ENCODE data around the gene SNURF.
A peak's percentile ranks its signal among the peaks of the same experiment; 100 is the strongest.
"Not testable (repeated sequence)": the region's sequence is repeated elsewhere in the genome, so short reads cannot be mapped to it uniquely, and the experiment has no call there.

The SNURF gene, protein sequence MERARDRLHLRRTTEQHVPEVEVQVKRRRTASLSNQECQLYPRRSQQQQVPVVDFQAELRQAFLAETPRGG

GRCh38 chr15:24954783-24955530 is at the start of gene SNURF, which contains the start of gene SNRPN:
Gene SNURF (plus strand): TSS chr15:24954987. CDS start chr15:24955049, 62 bp downstream.
Gene SNRPN (plus strand): TSS chr15:24954987. CDS start chr15:24974454, 19,467 bp downstream.
- Histone ChIP-seq H3K4me3 (ENCODE audit: low read depth in 1 of 2, low read length in 1 of 2) (peak within 1 kb of the TSS; percentile 32 to 54), H3K4me1 (ENCODE audit: control insufficient read depth in 1 of 2, insufficient read depth in 1 of 2, low read depth in 1 of 2, low read length in 1 of 2) (peaks cover 0 to 3% of the 10 kb centered on the region in 2 experiments), H3K27ac (no peak within 1 kb of the TSS), H3K27me3 (peaks cover 46% of the 10 kb centered on the region), H3K36me3 (no peaks in the 10 kb centered on the region), H3K9me3 (no peaks in the 10 kb centered on the region)
- TF ChIP-seq, protein P1, sequence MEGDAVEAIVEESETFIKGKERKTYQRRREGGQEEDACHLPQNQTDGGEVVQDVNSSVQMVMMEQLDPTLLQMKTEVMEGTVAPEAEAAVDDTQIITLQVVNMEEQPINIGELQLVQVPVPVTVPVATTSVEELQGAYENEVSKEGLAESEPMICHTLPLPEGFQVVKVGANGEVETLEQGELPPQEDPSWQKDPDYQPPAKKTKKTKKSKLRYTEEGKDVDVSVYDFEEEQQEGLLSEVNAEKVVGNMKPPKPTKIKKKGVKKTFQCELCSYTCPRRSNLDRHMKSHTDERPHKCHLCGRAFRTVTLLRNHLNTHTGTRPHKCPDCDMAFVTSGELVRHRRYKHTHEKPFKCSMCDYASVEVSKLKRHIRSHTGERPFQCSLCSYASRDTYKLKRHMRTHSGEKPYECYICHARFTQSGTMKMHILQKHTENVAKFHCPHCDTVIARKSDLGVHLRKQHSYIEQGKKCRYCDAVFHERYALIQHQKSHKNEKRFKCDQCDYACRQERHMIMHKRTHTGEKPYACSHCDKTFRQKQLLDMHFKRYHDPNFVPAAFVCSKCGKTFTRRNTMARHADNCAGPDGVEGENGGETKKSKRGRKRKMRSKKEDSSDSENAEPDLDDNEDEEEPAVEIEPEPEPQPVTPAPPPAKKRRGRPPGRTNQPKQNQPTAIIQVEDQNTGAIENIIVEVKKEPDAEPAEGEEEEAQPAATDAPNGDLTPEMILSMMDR (IDR thresholded peaks at IDR 0.05), result no peak

- H3K27ac ChIP-seq, result no peak overlapping the region
- no peaks in the 10 kb centered on the region for H3K4me1 ChIP-seq (ENCODE audit: control insufficient read depth in 1 of 2, insufficient read depth in 1 of 2, low read depth in 1 of 2, low read length in 1 of 2)
- H3K27me3 ChIP-seq, result no peaks in the 10 kb centered on the region
- no peaks in the 10 kb centered on the region for H3K36me3 ChIP-seq
- no peak overlapping the region for H3K4me3 ChIP-seq (ENCODE audit: low read depth in 1 of 2, low read length in 1 of 2)
- TF ChIP-seq, protein P1 (IDR thresholded peaks at IDR 0.05), result no peak
- H3K9me3 ChIP-seq, result no peaks in the 10 kb centered on the region
Measured at GRCh38 chr15:24916305-24917009, 38.3 kb upstream of the SNURF start.

DNA sequence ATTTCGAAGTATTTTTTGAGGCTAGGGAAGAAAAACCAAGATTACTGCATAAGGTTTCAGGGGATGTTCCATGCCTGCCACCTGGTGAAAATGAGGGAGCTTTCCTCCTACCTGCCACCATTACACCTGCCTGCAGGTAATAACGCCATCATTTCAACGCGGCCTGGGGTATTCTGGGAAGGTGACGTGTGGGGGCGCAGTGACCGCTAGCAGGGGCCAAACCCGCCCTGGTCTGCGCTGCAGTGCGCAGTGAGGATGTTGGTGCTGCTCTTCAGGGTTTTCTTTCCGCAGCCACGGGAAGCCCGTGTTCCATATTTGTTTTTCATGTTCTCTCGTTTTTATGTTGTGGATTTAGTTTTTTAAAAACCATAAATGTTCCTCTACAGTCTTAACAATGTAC is 37.4 kb upstream of the SNURF start:
- no peaks in the 10 kb centered on the region for H3K36me3 ChIP-seq
- TF ChIP-seq, protein P1 (IDR thresholded peaks at IDR 0.05), result no peak
- no peak overlapping the region for H3K27ac ChIP-seq
- H3K4me3 ChIP-seq (ENCODE audit: low read depth in 1 of 2, low read length in 1 of 2), result no peak overlapping the region
- no peaks in the 10 kb centered on the region for H3K4me1 ChIP-seq (ENCODE audit: control insufficient read depth in 1 of 2, insufficient read depth in 1 of 2, low read depth in 1 of 2, low read length in 1 of 2)
- H3K9me3 ChIP-seq, result no peaks in the 10 kb centered on the region
- H3K27me3 ChIP-seq, result no peaks in the 10 kb centered on the region

- Histone ChIP-seq H3K4me3 (ENCODE audit: low read depth in 1 of 2, low read length in 1 of 2) (no peak overlapping the region), H3K27ac (no peak overlapping the region), H3K9me3 (no peaks in the 10 kb centered on the region), H3K36me3 (no peaks in the 10 kb centered on the region), H3K4me1 (ENCODE audit: control insufficient read depth in 1 of 2, insufficient read depth in 1 of 2, low read depth in 1 of 2, low read length in 1 of 2) (no peaks in the 10 kb centered on the region), H3K27me3 (no peaks in the 10 kb centered on the region)
- TF ChIP-seq, protein P1 (IDR thresholded peaks at IDR 0.05), result no peak
Measured at GRCh38 chr15:24919446-24919845, 35.3 kb upstream of the SNURF start.

DNA sequence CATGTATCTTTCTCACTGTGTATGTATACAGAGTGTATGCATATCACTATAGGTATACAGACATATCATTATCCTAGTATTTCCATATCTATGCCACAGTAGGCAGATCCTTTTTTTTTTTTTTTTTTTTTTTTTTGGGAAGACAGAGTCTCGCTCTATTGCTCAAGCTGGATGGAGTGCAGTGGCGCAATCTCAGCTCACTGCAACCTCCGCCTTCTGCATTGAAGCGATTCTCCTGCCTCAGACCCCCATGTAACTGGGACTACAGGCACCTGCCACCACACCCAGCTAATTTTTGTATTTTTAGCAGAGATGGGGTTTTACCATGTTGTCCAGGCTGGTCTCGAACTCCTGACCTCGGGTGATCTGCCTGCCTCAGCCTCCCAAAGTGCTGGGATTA is 32.0 kb upstream of the SNURF start:
- not testable (repeated sequence) for H3K27ac ChIP-seq; H3K4me3 ChIP-seq (ENCODE audit: low read depth in 1 of 2, low read length in 1 of 2); H3K36me3 ChIP-seq; H3K27me3 ChIP-seq; H3K4me1 ChIP-seq (ENCODE audit: control insufficient read depth in 1 of 2, insufficient read depth in 1 of 2, low read depth in 1 of 2, low read length in 1 of 2); H3K9me3 ChIP-seq

DNA sequence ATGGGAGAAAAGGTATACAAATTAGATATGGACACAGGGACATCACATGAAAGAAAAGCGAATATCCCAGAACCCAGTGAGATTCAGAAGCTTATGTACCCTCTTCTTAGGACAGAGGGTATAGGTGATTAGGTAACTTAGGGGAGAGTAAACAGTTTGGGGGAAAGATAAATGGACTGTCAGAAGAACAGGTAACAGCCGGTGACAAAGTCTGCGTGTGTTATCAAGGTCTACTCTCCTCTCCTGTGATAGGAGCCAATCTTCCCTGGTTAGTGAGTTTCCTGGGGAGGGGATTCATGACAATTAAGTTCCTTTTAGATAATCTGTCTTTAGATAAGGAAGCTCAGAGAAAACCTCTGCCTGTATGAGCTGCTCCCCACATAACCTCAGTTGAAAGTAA is 30.6 kb upstream of the SNURF start:
- Histone ChIP-seq H3K4me1 (ENCODE audit: control insufficient read depth in 1 of 2, insufficient read depth in 1 of 2, low read depth in 1 of 2, low read length in 1 of 2) (no peaks in the 10 kb centered on the region), H3K9me3 (no peaks in the 10 kb centered on the region), H3K27ac (no peak overlapping the region), H3K36me3 (no peaks in the 10 kb centered on the region), H3K27me3 (no peaks in the 10 kb centered on the region), H3K4me3 (ENCODE audit: low read depth in 1 of 2, low read length in 1 of 2) (no peak overlapping the region)
- TF ChIP-seq, protein P1 (IDR thresholded peaks at IDR 0.05), result no peak
